IPS DF 19.7 (cell line): ENCODE data around the gene VGF.
"Not testable (repeated sequence)": the region's sequence is repeated elsewhere in the genome, so short reads cannot be mapped to it uniquely, and the experiment has no call there.

ENCODE experiments used
- DNase-seq: peaks from one replicate; pipeline ENCODE4 v3.0.0-alpha.2; 2013; ENCODE audit warnings: low read depth, low spot score

VGF gene

DNA sequence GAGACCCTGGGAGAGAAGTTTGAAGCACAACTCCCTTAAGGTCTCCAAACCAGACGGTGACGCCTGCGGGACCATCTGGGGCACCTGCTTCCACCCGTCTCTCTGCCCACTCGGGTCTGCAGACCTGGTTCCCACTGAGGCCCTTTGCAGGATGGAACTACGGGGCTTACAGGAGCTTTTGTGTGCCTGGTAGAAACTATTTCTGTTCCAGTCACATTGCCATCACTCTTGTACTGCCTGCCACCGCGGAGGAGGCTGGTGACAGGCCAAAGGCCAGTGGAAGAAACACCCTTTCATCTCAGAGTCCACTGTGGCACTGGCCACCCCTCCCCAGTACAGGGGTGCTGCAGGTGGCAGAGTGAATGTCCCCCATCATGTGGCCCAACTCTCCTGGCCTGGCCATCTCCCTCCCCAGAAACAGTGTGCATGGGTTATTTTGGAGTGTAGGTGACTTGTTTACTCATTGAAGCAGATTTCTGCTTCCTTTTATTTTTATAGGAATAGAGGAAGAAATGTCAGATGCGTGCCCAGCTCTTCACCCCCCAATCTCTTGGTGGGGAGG is 27.6 kb downstream of the VGF start:
- DNase-seq: no peak

DNA sequence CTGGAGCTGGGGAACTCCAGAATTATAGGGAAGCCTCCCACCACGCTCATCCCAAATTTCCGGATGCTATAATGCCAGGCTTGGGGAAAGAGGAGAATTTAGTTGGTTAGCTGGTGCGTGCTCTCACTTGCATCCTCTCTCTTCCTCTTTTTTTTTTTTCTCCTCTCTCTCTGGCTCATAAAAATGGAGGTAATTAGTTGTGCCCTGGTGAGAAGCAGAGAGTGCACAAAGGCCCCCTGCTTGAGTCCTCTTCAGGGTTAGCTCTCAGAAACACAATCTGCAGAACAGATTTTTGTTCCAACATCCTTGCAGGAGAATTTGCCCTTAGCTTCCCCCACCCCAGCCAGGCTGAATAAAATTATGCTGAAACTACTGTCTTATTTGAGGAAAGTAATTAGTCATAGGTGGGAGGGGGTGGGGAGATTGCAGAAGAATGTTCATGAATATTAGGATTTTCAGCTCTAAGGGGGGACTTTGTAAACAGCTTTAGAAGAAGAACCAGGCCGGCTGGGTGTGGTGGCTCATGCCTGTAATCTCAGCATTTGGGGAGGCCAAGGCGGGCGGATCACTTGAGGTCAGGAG is 30.9 kb downstream of the VGF start:
- DNase-seq: no peak

DNA sequence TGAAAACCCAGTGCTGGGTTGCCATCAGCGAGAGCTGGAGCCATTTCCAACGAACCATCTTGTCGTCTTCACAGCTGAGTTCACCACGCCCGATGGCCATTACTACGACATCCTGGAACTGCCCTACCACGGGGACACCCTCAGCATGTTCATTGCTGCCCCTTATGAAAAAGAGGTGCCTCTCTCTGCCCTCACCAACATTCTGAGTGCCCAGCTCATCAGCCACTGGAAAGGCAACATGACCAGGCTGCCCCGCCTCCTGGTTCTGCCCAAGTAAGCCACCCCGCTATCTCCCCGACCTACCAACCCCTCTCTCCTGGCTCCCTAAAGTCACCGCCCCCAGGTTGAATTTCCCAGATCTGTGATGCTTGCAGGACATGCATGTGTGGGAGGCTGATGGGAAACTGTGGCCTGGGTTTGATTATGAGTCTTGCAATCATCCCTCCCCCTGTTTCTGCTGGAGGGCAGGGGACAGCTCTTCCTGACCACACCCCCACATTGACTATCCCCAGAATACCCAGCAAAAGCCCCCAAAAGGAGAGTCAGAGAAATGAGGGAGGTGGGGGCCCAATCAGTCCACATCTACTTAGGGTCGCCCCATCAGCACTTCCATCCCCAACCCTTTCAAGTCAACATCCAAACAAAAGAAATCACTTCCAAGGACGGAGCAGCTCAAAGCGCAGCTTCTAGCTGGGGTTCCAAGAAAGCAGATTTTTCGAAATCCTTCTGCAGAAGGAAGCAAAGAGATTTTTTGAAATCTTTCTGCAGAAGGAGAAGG is 31.6 kb downstream of the VGF start:
- no peak for DNase-seq

DNA sequence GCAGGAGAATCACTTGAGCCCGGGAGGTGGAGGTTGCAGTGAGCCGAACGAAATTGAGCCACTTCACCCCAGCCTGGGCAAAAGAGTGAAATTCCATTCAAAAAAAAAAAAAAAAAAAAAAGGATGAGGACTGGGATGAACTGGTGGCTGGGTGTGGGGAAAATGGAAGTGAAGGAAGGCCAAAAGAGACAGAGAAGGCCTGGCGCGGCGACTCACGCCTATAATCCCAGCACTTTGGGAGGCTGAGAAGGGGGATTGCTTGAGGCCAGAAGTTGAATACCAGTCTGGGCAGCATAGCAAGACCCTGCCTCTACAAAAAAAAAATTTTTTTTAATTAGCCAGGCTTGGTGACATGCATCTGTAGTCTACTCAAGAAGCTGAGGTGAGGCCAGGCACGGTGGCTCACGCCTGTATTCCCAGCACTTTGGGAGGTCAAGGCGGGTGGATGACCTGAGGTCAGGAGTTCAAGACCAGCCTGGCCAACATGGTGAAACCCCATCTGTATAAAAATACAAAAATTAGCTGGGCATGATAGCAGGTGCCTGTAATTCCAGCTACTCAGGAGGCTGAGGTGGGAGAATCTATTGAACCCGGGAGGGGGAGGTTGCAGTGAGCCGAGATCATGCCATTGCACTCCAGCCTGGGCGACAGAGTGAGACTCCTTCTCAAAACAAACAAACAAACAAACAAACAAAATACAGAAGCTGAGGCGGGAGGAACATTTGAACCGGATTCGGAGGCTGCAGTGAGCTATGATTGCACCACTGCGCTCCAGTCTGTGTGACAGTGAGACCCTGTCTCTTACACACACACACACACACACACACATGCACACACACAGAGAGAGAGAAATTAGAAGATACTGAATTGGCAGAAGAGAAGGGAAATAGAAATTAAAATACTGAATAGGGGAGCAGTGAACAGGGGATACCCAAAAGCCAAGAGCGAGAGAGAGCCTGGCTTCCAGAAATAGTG is 32.5 kb downstream of the VGF start:
- not testable (repeated sequence) for DNase-seq

DNA sequence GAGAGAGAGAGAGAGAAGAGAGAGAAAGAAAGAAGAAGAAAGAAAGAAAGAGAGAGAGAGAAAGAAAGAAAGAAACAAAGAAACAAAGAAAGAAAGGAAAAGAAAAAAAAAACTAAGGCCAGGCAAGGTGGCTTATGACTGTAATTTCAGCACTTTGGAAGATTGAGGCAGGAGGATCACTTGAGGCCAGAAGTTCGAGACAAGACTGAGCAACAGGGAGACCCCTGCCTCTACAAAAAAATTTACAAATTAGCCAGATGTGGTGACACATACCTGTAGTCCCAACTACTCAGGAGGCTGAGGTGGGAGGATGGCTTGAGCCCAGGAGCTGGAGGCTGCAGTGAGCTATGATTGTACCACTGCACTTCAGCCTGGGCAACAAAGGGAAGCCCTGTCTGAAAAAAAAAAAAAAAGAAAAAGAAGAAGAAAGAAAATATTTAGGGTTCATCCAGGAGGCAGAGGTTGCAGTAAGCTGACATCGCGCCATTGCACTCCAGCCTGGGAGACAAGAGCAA is 35.7 kb downstream of the VGF start:
- no peak for DNase-seq

DNA sequence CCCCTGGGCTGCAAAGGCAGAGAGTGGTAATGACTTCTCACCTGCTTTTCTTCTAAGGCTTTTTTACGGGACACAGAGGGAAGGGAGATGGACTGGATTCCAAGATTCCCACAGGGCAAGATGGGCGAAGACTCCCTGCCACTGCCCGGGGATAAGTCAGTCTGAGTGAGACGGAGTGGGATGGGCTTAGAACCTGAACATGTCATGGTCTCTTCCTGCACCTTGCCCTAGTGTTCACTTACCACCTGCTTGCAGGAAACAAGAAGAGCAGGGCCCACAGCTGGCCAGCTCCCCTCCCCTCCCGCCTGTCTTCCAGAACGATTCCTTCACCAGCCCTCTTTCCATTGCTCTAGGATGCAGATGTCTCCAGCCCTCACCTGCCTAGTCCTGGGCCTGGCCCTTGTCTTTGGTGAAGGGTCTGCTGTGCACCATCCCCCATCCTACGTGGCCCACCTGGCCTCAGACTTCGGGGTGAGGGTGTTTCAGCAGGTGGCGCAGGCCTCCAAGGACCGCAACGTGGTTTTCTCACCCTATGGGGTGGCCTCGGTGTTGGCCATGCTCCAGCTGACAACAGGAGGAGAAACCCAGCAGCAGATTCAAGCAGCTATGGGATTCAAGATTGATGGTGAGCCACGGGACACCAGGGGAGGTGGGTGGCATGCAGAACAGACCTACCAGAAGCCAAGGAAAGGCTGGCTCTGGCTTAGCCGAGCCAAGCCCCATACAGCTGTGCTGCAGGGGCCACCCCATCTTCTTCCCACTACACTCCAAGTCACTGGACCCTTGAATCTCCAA is 37.1 kb downstream of the VGF start:
- DNase-seq: no peak

DNA sequence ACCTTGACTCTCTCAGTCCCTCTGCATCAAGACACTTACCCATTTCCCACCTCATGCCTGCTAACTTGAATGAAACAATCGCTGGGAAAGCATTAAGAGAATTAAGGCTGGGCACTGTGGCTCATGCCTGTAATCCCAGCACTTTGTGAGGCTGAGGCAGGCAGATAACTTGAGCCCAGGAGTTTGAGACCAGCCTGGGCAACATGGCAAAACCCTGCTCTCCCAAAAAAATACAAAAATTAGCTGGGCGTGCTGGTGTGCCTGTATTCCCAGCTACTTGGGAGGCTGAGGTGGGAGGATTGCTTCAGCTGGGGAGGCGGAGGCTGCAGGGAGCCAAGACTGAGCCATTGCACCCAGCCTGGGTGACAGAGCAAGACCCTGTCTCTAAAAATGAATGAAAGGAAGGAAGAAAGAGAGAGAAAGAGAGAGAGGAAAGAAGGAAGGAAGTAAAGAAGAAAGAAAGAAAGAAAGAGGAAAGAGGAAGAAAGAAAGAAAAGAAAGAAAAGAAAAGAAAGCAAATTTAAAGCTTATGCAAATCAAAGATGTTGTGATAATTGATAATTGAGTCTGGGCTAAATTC is 37.8 kb downstream of the VGF start:
- DNase-seq: no peak

DNA sequence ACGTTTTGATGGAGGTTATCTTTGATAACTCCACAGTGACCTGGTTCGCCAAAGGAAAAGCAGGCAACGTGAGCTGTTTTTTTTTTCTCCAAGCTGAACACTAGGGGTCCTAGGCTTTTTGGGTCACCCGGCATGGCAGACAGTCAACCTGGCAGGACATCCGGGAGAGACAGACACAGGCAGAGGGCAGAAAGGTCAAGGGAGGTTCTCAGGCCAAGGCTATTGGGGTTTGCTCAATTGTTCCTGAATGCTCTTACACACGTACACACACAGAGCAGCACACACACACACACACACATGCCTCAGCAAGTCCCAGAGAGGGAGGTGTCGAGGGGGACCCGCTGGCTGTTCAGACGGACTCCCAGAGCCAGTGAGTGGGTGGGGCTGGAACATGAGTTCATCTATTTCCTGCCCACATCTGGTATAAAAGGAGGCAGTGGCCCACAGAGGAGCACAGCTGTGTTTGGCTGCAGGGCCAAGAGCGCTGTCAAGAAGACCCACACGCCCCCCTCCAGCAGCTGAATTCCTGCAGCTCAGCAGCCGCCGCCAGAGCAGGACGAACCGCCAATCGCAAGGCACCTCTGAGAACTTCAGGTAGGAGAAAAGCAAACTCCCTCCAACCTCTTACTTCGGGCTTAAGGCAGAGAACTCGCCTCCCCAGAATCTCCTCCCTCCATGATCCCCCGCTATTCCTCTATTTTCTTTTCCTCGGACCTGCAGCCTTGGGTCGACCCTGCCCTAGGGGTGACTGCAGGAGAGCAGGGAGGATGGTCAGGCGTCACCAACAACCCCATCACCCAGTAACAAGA is 38.5 kb downstream of the VGF start, which contains the start of gene SERPINE1:
SERPINE1 (plus strand) TSS at position 454 of the 809 bp plus-strand sequence. CDS start 1,290 bp downstream, outside the sequence.
- DNase-seq: no peak

DNA sequence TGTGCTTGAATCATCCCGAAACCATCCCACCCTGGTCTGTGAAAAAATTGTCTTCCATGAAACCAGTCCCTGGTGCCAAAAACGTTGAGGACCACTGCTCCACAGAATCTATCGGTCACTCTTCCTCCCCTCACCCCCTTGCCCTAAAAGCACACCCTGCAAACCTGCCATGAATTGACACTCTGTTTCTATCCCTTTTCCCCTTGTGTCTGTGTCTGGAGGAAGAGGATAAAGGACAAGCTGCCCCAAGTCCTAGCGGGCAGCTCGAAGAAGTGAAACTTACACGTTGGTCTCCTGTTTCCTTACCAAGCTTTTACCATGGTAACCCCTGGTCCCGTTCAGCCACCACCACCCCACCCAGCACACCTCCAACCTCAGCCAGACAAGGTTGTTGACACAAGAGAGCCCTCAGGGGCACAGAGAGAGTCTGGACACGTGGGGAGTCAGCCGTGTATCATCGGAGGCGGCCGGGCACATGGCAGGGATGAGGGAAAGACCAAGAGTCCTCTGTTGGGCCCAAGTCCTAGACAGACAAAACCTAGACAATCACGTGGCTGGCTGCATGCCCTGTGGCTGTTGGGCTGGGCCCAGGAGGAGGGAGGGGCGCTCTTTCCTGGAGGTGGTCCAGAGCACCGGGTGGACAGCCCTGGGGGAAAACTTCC is 39.2 kb downstream of the VGF start:
- DNase-seq: no peak

DNA sequence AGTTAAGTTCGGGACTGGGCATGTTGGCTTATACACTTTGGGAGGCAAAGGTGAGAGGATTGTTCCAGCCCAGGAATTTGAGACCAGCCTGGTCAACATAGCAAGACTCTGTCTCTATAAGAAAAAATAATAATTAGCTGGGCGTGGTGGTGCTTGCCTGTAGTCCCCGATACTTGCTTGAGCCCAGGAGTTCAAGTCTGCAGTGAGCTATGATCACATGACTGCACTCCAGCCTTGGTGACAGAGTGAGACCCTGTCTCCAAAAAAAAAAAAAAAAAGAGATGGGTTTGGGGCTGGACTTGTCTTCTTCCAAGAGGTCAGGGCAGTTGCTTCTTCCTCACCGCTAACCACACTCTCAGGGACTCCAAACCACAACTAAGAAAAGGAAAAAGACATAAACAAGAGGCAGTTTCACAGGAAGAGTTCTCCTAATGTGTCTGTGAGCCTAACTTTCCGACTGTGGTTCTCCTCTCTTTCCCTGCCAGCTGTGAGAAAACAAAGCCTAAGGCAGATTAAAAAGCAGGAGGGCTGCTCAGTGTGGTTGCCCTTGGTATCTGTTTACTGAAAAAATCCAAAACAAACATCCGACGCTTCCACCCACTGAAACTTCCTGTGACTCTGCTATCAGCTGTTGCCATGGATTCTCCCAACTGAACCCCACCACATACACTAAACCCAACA is 40.9 kb downstream of the VGF start:
- DNase-seq: no peak

DNA sequence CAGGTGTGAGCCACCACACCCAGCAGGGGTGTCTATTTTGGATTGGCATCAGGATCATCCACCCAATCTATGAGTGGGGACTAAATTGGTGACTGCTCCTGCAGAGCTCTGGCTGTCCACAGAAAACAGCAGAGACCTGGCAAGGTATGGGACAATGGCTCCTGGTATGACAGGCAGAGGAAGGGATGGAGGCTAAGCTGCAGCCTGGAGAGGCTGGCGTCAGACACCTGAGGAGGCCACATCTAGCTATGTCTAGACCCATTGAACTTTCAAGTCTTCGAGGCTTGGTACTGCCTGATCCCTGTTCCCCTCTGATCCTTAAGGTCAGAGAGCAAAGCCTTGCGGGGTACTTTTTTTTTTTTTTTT is 41.7 kb downstream of the VGF start:
- DNase-seq: no peak

DNA sequence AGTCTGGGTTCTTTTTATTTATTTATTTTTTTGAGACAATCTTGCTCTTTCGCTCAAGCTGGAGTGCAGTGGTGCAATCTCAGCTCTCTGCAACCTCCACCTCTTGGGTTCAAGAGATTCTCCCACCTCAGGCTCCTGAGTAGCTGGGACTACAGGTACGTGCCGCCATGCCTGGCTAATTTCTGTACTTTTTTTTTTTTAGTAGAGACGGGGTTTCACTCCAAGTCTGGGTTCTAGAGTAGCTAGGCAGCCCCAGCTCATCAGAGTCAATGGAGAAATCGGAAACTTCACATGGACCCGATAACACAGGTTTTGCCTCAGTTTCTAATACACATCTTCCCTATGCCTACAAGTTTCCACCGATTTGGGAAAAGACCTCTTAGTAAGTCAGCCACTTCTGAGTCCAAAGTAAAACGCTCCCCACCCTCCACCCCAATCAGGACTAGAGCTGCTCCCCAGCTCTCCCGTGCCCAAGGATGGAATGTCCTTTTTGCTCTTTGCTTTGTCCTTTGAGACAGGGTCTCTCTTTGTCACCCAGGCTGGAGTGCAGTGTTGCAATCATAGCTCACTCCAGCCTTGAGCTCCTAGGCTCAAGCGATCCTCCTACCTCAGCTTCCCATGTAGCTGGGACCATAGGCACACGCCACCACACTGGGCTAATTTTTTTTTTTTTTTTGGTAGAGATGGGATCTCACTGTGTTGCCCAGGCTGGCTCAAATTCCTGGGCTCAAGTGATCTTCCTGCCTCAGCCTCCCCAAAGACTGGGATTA is 42.3 kb downstream of the VGF start:
- no peak for DNase-seq

DNA sequence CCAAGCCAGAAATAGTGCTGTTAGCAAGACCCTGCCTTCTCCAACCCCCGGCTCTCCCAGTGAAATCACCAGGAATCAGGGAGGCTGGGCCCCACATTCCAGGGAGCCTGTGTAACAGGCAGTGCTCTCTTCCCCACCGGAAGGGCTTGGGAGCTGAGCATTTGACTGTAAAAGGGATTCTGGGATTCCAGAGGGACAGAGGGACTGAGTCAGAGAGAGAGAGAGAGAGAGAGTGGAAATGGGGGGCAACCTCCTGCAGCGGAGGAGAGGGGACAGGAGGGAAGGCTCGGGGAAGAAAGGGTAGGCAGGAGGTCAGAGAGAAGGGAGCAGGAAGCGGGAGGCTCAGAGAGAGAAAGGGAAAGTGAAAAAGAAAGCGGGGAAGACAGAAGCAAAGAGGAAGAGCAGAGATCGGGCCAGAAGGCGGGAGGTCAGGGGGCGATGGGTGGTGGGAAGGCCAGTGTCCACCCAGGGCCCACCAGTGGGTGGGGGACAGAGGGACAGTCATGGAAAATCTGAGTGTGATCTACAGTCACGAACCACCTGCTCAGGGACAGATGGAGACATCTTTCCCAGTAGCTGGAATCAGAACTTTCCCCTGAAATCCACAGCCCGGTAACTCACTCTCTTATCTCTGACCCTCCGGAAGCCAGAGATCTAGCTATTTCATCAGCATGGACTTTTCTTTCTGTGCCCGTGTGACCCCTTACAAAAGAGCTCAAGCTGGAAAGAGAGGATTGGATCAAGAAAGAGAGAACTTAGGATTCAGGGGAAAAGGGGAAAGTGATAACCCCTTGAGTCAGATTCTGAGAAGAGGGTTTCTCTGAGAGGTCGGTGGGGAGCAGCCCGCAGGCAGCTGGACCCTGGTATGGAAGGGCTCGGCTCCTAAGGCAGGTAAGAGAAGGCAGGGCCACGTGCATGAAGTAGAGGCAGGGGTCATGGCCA is 43.1 kb downstream of the VGF start:
- peak; percentile 83 for DNase-seq

DNA sequence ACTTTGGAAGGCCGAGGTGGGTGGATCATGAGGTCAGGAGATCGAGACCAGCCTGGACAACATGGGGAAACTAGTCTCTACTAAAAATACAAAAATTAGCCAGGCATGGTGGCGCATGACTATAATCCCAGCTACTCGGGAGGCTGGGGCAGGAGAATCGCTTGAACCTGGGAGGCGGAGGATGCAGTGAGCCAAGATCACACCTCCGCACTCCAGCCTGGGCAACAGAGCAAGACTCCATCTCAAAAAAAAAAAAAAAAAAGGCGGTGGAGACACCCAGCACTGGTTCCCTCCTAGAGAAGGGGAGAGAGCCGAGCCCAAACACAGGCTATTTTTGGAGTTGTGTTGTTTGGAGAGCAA is 43.8 kb downstream of the VGF start:
- DNase-seq: not testable (repeated sequence)

DNA sequence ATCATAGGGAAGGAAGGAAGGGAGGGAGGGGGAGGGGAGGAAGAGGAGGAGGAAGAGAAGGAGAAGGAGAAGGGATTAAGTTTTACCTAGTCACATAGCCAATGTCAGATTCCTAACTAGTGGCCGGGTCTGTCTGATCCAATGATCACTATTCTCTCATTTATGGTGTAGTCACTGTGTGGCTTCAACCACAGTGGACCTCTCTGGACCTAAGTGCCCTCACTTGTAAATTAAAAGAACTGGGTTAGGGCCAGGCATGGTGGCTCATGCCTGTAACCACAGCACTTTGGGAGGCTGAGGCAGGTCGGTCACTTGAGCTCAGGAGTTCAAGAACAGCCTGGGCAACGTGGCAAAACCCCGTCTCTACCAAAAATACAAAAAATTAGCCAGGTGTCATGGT is 45.1 kb downstream of the VGF start:
- no peak for DNase-seq

DNA sequence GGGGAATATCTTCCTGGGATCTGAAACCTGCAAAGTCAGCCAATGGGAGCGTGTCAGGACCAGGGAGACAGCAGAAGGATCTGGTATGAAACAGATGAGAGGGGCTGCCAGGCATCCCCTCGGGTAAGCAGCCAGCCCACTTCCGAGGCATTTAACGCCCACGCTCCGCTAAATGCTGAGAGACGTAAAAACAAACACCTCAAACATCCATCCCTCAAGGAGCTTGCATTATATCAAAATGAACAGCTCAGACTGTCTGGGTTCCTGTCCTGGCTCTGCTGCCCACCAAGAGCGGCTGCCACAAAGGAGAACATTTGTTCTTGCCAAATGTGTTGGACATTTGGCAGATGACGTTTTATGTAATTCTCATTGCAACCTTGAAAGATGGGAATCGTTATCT is 45.5 kb downstream of the VGF start:
- DNase-seq: no peak

DNA sequence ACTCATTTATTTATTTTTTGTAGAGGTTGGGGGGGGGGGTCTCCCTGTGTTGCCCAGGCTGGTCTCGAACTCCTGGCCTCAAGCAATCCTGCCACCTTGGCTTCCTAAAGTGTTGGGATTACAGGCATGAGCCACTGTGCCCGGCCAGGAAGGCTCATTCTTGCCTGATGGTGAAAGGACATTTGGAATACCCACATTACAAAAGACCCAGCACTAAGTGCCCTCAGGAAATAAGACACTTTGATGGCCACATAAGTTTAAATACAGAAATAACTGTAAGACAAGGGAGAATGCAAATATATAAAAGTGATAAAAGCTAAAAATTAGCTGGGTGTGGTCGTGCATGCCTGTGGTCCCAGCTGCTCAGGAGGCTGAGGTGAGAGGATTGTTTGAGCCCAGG is 46.5 kb downstream of the VGF start:
- no peak for DNase-seq
